GM12878 (cell line): ENCODE data around the gene PHC3. TPM values are rescaled to one million over a fixed set of nuclear protein-coding genes. Genes with fewer than 3 reads are reported as not detected.

Source experiments
- BCL3 ChIP-seq: IDR thresholded peaks from 2 replicates; pipeline ENCODE4 v1.6.1; 2011; ENCODE audit warnings: borderline replicate concordance, low read depth, mild to moderate bottlenecking, moderate library complexity, low read length; ENCODE audit not compliant: insufficient read depth, poor library complexity, severe bottlenecking
- E2F4 ChIP-seq: IDR thresholded peaks from 2 replicates; pipeline ENCODE4 v1.6.1; 2012; ENCODE audit warnings: low read depth, low read length, improper control_type of control experiment
- FOXM1 ChIP-seq: IDR thresholded peaks from 2 replicates; pipeline ENCODE4 v1.6.1; 2012; ENCODE audit warnings: low read depth, mild to moderate bottlenecking, inconsistent platforms, low read length, moderate library complexity
- IKZF1 ChIP-seq: fragments of 450-650 bp; conservative IDR thresholded peaks from 2 replicates; pipeline ENCODE4 v1.6.1; 2017; ENCODE audit warnings: antibody characterized with exemption, mild to moderate bottlenecking
- IKZF2 ChIP-seq, 2 experiments: fragments of 450-650 bp; IDR thresholded peaks; 2 replicates each; pipeline ENCODE4 v1.6.1; 2017; ENCODE audit warnings: mild to moderate bottlenecking in 2 of 2, moderate library complexity in 2 of 2
- MEF2B ChIP-seq: fragments of 450-650 bp; IDR thresholded peaks from 2 replicates; pipeline ENCODE4 v1.6.1; 2018; ENCODE audit warnings: mild to moderate bottlenecking, moderate library complexity; ENCODE audit not compliant: partially characterized antibody, poor library complexity, severe bottlenecking
- NBN ChIP-seq: fragments of 450-650 bp; IDR thresholded peaks from 2 replicates; pipeline ENCODE4 v1.6.1; 2016
- NR2C1 ChIP-seq: fragments of 450-650 bp; IDR thresholded peaks from 2 replicates; pipeline ENCODE4 v1.6.1; 2017; ENCODE audit warnings: antibody characterized with exemption, mild to moderate bottlenecking, moderate library complexity
- POLR2A ChIP-seq: IDR thresholded peaks from 2 replicates; pipeline ENCODE4 v1.6.1; 2011; ENCODE audit warnings: low read depth, mild to moderate bottlenecking, low read length
- POLR2AphosphoS2 ChIP-seq: IDR thresholded peaks from 2 replicates; pipeline ENCODE4 v1.6.1; 2011; ENCODE audit warnings: low read depth, mild to moderate bottlenecking, low read length, improper control_type of control experiment, moderate library complexity
- RAD51 ChIP-seq: fragments of 450-650 bp; IDR thresholded peaks from 2 replicates; pipeline ENCODE4 v1.6.1; 2016; ENCODE audit warnings: moderate library complexity, mild to moderate bottlenecking, inconsistent platforms
- RBBP5 ChIP-seq: fragments of 200-600 bp; sonication (generic); conservative IDR thresholded peaks from 2 replicates; pipeline ENCODE4 v1.6.1; 2016
- RUNX3 ChIP-seq: IDR thresholded peaks from 2 replicates; pipeline ENCODE4 v1.6.1; 2012; ENCODE audit warnings: low read length, inconsistent platforms
- SIX5 ChIP-seq: IDR thresholded peaks from 2 replicates; pipeline ENCODE4 v1.6.1; 2011; ENCODE audit warnings: mild to moderate bottlenecking, low read depth, low read length, moderate library complexity; ENCODE audit not compliant: severe bottlenecking
- SMARCA5 ChIP-seq: fragments of 450-650 bp; IDR thresholded peaks from 2 replicates; pipeline ENCODE4 v1.6.1; 2017; ENCODE audit warnings: mild to moderate bottlenecking
- SREBF2 ChIP-seq: IDR thresholded peaks from 2 replicates; pipeline ENCODE4 v1.6.1; 2012; ENCODE audit warnings: mild to moderate bottlenecking, low read length
- STAT1 ChIP-seq: fragments of 450-650 bp; conservative IDR thresholded peaks from 2 replicates; pipeline ENCODE4 v1.6.1; 2014; ENCODE audit warnings: antibody characterized with exemption, mild to moderate bottlenecking
- SUPT20H ChIP-seq: IDR thresholded peaks from 2 replicates; pipeline ENCODE4 v1.6.1; 2011; ENCODE audit warnings: low read depth, mild to moderate bottlenecking, low read length, moderate library complexity, borderline replicate concordance; ENCODE audit not compliant: control insufficient read depth
- ZBTB11 ChIP-seq: fragments of 450-650 bp; formaldehyde crosslinking; IDR thresholded peaks from 2 replicates; pipeline ENCODE4 v1.5.0; 2022; ENCODE audit warnings: mild to moderate bottlenecking, missing genetic modification characterization
- ZBTB40 ChIP-seq: fragments of 450-650 bp; IDR thresholded peaks from 2 replicates; pipeline ENCODE4 v1.6.1; 2016; ENCODE audit warnings: mild to moderate bottlenecking, moderate library complexity, borderline replicate concordance
- polyA plus RNA-seq, 11 experiments: library from polyadenylated mRNA; depleted of rRNA in 4 of 11; unstranded in 6 of 11; stranded (reverse) in 5 of 11; fragments of >200 nt; fragmentation: Nextera tagmentation in 4 of 11; fragmentation: Illumina TruSeq in 1 of 11; extraction: Ambion mirVana in 4 of 11; extraction: Trizol in 1 of 11; gene quantifications; 1 replicate in 1 of 11; 2 replicates in 10 of 11; pipeline versions ENCODE4 v1.2.1 to v1.2.3, GENCODE V29; 2011 to 2016; ENCODE audit warnings: inconsistent platforms in 2 of 11, missing spikeins in 2 of 11, low read depth in 1 of 11
- total RNA-seq, 4 experiments: library from RNA; depleted of rRNA in 3 of 4; stranded (reverse); fragments of >200 nt in 3 of 4; fragmentation: Illumina TruSeq in 1 of 4; extraction: Trizol in 1 of 4; gene quantifications; 2 replicates each; pipeline versions ENCODE4 v1.2.1 to v1.2.3, GENCODE V29; 2013 to 2021
- TF ChIP-seq, protein P1 (sequence below): IDR thresholded peaks from 2 replicates; pipeline ENCODE4 v1.6.1; 2012; ENCODE audit warnings: low read length, inconsistent platforms

Gene PHC3
- total and polyA plus RNA-seq, 10 of the 15 experiments (the other 5 are each of a cell fraction or from before 2014, with no cell fraction given), result 3.3 to 62.3 (median 22.1) TPM

- TF ChIP-seq BCL3 (no peak), RAD51 (no peak), POLR2A (no peak), NR2C1 (no peak), POLR2AphosphoS2 (no peak), RUNX3 (peak; percentile 34; the same call in 1 of the 2 replicates), RBBP5 (no peak), FOXM1 (0 out of 2 replicates have a peak, but pooled peaks have one; percentile 21), SREBF2 (no peak), IKZF1 (no peak), SMARCA5 (no peak), MEF2B (no peak), STAT1 (no peak), E2F4 (no peak), SIX5 (no peak), SUPT20H (no peak), ZBTB11 (CRISPR knock-in tag) (no peak), ZBTB40 (peak; percentile 61; the same call in 1 of the 2 replicates), NBN (no peak), IKZF2 (IDR thresholded peaks at IDR 0.05) (no peak)
- TF ChIP-seq, protein P1, sequence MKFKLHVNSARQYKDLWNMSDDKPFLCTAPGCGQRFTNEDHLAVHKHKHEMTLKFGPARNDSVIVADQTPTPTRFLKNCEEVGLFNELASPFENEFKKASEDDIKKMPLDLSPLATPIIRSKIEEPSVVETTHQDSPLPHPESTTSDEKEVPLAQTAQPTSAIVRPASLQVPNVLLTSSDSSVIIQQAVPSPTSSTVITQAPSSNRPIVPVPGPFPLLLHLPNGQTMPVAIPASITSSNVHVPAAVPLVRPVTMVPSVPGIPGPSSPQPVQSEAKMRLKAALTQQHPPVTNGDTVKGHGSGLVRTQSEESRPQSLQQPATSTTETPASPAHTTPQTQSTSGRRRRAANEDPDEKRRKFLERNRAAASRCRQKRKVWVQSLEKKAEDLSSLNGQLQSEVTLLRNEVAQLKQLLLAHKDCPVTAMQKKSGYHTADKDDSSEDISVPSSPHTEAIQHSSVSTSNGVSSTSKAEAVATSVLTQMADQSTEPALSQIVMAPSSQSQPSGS, result 0 out of 2 replicates have a peak, but pooled peaks have one; percentile 21
These were observed 10.0 kb downstream of the PHC3 start (continued) for GRCh38 chr3:170171563-170171962.
